ENCODE data around the gene CHRNA3. TPM values are rescaled to one million over a fixed set of nuclear protein-coding genes. Genes with fewer than 3 reads are reported as not detected.

CHRNA3 gene
- not detected in 2 replicates for total RNA-seq
- not detected for total RNA-seq (2013)
- polyA plus RNA-seq: not detected in 2 replicates
- 0.14 TPM in 1 of 2 replicates, not detected in the other for polyA minus RNA-seq

DNA sequence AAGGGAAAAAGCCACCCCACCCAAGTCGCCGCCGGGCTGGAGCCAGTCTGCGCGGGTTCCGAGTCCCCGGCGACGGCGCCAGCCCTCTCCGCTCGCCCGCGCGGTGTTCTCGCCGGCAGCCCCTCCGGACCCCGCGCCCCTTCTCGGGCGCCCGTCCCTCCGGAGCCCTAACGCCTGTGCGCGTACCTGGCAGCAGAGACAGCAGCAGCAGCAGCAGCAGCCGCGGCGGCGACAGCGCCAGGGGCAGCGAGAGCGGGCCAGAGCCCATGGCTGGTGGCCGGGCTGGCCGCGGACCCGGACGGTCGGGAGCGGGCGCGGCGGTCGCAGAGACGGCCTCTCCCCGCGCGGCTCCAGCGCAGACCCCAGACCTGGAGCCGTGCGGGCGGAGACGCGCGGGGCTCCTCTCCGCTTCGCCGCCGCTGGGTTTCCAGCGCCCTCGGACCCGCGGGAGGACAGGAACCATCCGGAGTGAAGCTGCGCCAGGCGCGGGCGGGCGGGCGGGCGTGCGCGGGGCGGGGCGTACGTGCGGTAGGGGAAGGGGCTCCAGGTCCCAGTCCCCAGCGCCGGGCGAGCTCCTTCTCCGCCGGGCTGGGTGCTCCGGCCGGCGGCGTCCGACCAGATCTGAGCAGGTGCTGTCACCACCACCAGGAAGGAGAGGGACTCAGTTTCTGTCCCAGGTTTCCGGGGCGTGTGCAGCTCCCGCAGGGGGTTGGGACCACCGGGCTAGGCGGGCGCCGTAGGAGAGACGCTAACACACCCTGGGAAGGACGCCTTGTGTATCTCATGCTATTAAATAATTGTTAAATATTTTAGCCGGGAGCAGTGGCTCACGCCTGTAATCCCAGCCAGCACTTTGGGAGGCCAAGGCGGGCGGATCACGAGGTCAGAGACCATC lies at the start of gene CHRNA3:
CHRNA3 (minus strand) TSS at position 470 of the 895 bp plus-strand sequence; CDS start at position 268, 202 bp downstream.
- H3K27ac Mint-ChIP-seq: no peak within 1 kb of the TSS
- DNase-seq (no peak), ATAC-seq (ENCODE audit: low read depth) (no peak)
- Histone ChIP-seq H3K79me2 (ENCODE audit: control insufficient read depth, insufficient read depth, low read length) (no peaks in the 10 kb centered on the region), H3K4me2 (replicated peaks; ENCODE audit: low read depth, low read length, poor library complexity, severe bottlenecking) (peak within 1 kb of the TSS; percentile 48), H3K4me1 (ENCODE audit: control insufficient read depth in 2 of 2, insufficient read depth in 2 of 2, low read length in 2 of 2) (peaks cover 4 to 13% of the 10 kb centered on the region in 2 donors), H3K27me3 (replicated peaks in 1 of 4; ENCODE audit: control extremely low read depth in 1 of 4, control insufficient read depth in 3 of 4, insufficient read depth in 4 of 4, low read length in 3 of 4) (peaks cover 0 to 35% (median 14%) of the 10 kb centered on the region in 4 experiments), H3K9ac (ENCODE audit: low read length) (no peak within 1 kb of the TSS), H3K36me3 (replicated peaks in 1 of 2; ENCODE audit: control extremely low read depth in 1 of 2, control insufficient read depth in 1 of 2, extremely low read depth in 1 of 2, insufficient read depth in 2 of 2, low read length in 1 of 2) (no peaks in the 10 kb centered on the region), H3K27ac (ENCODE audit: low read length in 2 of 2) (no peak within 1 kb of the TSS), H2AFZ (ENCODE audit: insufficient read depth, low read depth, low read length, poor library complexity, severe bottlenecking) (peak within 1 kb of the TSS; percentile 28), H4K20me1 (ENCODE audit: control insufficient read depth, insufficient read depth, low read length, poor library complexity, severe bottlenecking) (no peaks in the 10 kb centered on the region), H3K4me3 (ENCODE audit: control extremely low read depth in 1 of 5, extremely low read depth in 1 of 5, insufficient read depth in 1 of 5, low read depth in 2 of 5, low read length in 4 of 5) (no peak within 1 kb of the TSS), H3K9me3 (ENCODE audit: control extremely low read depth in 1 of 3, control insufficient read depth in 2 of 3, insufficient read depth in 1 of 3, low read length in 2 of 3) (no peaks in the 10 kb centered on the region)
- H3K9me3 Mint-ChIP-seq (ENCODE audit: insufficient read depth): no peaks in the 10 kb centered on the region
- intact Hi-C loops (cut with micrococcal nuclease): no loop called here
- CTCF ChIA-PET: no interaction called here
- 7% methylated on average over 98 of the region's 102 CpGs for WGBS (ENCODE audit: insufficient coverage)
- H3K4me1 Mint-ChIP-seq: peaks cover 4% of the 10 kb centered on the region
- H3K27me3 Mint-ChIP-seq: peaks cover 45% of the 10 kb centered on the region
- POLR2A ChIA-PET: no interaction called here
- H3K4me3 Mint-ChIP-seq: no peak within 1 kb of the TSS
- no peak for TF ChIP-seq EZH2 (IDR thresholded peaks at IDR 0.05; ENCODE audit: borderline replicate concordance, insufficient read depth, low read depth, low read length, poor library complexity, severe bottlenecking)
- TF ChIP-seq, protein P1, sequence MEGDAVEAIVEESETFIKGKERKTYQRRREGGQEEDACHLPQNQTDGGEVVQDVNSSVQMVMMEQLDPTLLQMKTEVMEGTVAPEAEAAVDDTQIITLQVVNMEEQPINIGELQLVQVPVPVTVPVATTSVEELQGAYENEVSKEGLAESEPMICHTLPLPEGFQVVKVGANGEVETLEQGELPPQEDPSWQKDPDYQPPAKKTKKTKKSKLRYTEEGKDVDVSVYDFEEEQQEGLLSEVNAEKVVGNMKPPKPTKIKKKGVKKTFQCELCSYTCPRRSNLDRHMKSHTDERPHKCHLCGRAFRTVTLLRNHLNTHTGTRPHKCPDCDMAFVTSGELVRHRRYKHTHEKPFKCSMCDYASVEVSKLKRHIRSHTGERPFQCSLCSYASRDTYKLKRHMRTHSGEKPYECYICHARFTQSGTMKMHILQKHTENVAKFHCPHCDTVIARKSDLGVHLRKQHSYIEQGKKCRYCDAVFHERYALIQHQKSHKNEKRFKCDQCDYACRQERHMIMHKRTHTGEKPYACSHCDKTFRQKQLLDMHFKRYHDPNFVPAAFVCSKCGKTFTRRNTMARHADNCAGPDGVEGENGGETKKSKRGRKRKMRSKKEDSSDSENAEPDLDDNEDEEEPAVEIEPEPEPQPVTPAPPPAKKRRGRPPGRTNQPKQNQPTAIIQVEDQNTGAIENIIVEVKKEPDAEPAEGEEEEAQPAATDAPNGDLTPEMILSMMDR (IDR thresholded peaks at IDR 0.05): no peak

DNA sequence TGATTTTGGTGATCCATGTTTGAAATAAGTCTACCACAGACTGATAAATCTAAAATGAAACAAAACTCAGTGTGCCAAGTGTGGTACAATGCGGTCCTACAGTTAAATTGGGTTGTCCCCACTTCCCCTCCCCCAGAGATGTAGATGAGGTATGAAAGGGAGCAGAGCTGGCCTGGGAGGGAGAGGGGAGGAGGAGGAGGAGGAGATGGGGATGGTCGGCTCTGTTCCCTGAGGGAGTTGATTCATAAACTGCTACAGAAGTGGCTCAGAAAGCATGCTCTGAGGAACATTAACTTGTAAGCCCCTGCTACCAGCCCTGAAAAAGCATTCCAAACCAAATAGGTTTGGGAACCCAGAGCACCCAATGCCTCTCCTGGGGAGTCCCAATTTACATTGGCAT lies 48.2 kb upstream of the CHRNA3 start:
- ChIA-PET POLR2A (no interaction called here), CTCF (no interaction called here)
- H3K79me2 ChIP-seq (ENCODE audit: control insufficient read depth, insufficient read depth, low read length): no peaks in the 10 kb centered on the region
- no peak overlapping the region for H3K27ac Mint-ChIP-seq
- no peaks in the 10 kb centered on the region for H3K4me1 ChIP-seq (ENCODE audit: control insufficient read depth in 2 of 2, insufficient read depth in 2 of 2, low read length in 2 of 2)
- no peak for DNase-seq
- TF ChIP-seq EZH2 (IDR thresholded peaks at IDR 0.05; ENCODE audit: borderline replicate concordance, insufficient read depth, low read depth, low read length, poor library complexity, severe bottlenecking): no peak
- TF ChIP-seq, protein P1 (IDR thresholded peaks at IDR 0.05): no peak
- H3K4me3 ChIP-seq (ENCODE audit: control extremely low read depth in 1 of 5, extremely low read depth in 1 of 5, insufficient read depth in 1 of 5, low read depth in 2 of 5, low read length in 4 of 5): no peak overlapping the region
- H3K9me3 Mint-ChIP-seq (ENCODE audit: insufficient read depth): no peaks in the 10 kb centered on the region
- H3K27me3 Mint-ChIP-seq: peaks cover 19% of the 10 kb centered on the region
- H3K9ac ChIP-seq (ENCODE audit: low read length): no peak overlapping the region
- ATAC-seq (ENCODE audit: low read depth): no peak
- H3K4me3 Mint-ChIP-seq: no peak overlapping the region
- intact Hi-C loops (cut with micrococcal nuclease): no loop called here
- H3K4me2 ChIP-seq (replicated peaks; ENCODE audit: low read depth, low read length, poor library complexity, severe bottlenecking): no peak overlapping the region
- no peaks in the 10 kb centered on the region for H3K4me1 Mint-ChIP-seq
- H2AFZ ChIP-seq (ENCODE audit: insufficient read depth, low read depth, low read length, poor library complexity, severe bottlenecking): no peak overlapping the region
- no peaks in the 10 kb centered on the region for H4K20me1 ChIP-seq (ENCODE audit: control insufficient read depth, insufficient read depth, low read length, poor library complexity, severe bottlenecking)
- no peak overlapping the region for H3K27ac ChIP-seq (ENCODE audit: low read length in 2 of 2)
- H3K36me3 ChIP-seq (replicated peaks in 1 of 2; ENCODE audit: control extremely low read depth in 1 of 2, control insufficient read depth in 1 of 2, extremely low read depth in 1 of 2, insufficient read depth in 2 of 2, low read length in 1 of 2): no peaks in the 10 kb centered on the region
- 14% methylated on average over 1 of the region's 2 CpGs for WGBS (ENCODE audit: insufficient coverage)
- H3K9me3 ChIP-seq (ENCODE audit: control extremely low read depth in 1 of 3, control insufficient read depth in 2 of 3, insufficient read depth in 1 of 3, low read length in 2 of 3): peaks cover 0 to 6% (median 0%) of the 10 kb centered on the region in 3 donors
- no peaks in the 10 kb centered on the region for H3K27me3 ChIP-seq (replicated peaks in 1 of 4; ENCODE audit: control extremely low read depth in 1 of 4, control insufficient read depth in 3 of 4, insufficient read depth in 4 of 4, low read length in 3 of 4)
